Uterus (tissue), 4 donors: ENCODE data around the gene TAS2R39. TPM values are rescaled to one million over a fixed set of nuclear protein-coding genes. Genes with fewer than 3 reads are reported as not detected.

Experiments
- DNase-seq, 2 donors: peaks; one replicate each; pipeline ENCODE4 v3.0.0-alpha.2; 2019 to 2020
- H3K27ac ChIP-seq, 2 donors: fragments of 200-600 bp; sonication (generic); 1 replicate in 1 of 2; 2 replicates in 1 of 2; pipeline ENCODE4 v1.5.1; 2016 to 2018
- H3K27me3 ChIP-seq, 2 donors: fragments of 200-600 bp; sonication (generic); one replicate each; pipeline ENCODE4 v1.5.1; 2018 to 2019; ENCODE audit warnings: control low read depth in 1 of 2
- H3K36me3 ChIP-seq, 2 donors: fragments of 200-600 bp; sonication (generic); one replicate each; pipeline ENCODE4 v1.5.1; 2019; ENCODE audit warnings: control low read depth in 1 of 2
- H3K4me1 ChIP-seq, 2 donors: fragments of 200-600 bp; sonication (generic); one replicate each; pipeline ENCODE4 v1.5.1; 2018 to 2019; ENCODE audit warnings: control low read depth in 1 of 2
- H3K4me3 ChIP-seq, 2 donors: fragments of 200-600 bp; sonication (generic); 1 replicate in 1 of 2; 2 replicates in 1 of 2; pipeline ENCODE4 v1.5.1; 2018 to 2019; ENCODE audit warnings: mild to moderate bottlenecking in 1 of 2
- H3K9me3 ChIP-seq, 2 donors: fragments of 200-600 bp; sonication (generic); one replicate each; pipeline ENCODE4 v1.5.1; 2019; ENCODE audit warnings: control low read depth in 1 of 2
- POLR2A ChIP-seq, 2 donors: fragments of 450-650 bp; IDR thresholded peaks; one replicate each; pipeline ENCODE4 v1.6.1; 2016; ENCODE audit warnings: antibody characterized with exemption in 2 of 2, mild to moderate bottlenecking in 1 of 2, moderate library complexity in 1 of 2
- intact Hi-C: fragments of 100-400 bp; cut with DNase I; formaldehyde crosslinking; loops from one replicate; pipeline ENCODE4 v1.15.1; 2023; ENCODE audit warnings: low total_unique reads
- total RNA-seq, 4 donors: library from RNA; depleted of rRNA in 3 of 4; stranded (reverse); fragments of >200 nt in 3 of 4; gene quantifications; one replicate each; pipeline versions ENCODE4 v1.1.0 to v1.2.4, GENCODE V29; 2014 to 2023
- TF ChIP-seq, protein P1 (sequence below), 4 experiments: fragments of 200-600 bp in 2 of 4; fragments of 450-650 bp in 2 of 4; sonication (generic) in 2 of 4; IDR thresholded peaks; one replicate each; pipeline ENCODE4 v1.5.1; 2016 to 2019; ENCODE audit warnings: antibody characterized with exemption in 4 of 4, mild to moderate bottlenecking in 2 of 4, moderate library complexity in 1 of 4
- donor health status: DM: yes; HTN: yes; CAD: no.

The TAS2R39 gene
- total RNA-seq, 4 donors from 2014 or later = not detected

DNA sequence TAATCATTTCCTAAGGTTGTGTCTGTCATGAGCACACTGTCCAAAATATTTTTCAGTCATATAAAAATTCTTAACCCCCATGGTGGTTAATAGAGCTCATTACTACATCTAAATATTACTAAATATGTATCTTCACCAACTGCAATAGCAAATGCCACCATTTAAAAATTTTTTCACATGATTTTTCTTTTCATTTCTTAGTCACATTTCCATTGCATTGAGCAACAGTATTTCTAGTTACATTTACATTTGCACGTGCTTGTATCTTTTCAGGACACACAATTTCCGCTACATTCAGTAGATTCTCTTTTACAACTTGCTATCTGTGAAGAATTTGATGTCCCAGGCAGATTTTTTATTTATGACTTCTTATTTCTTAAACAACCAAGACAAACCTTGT, 33.5 kb downstream of the TAS2R39 start:
- TF ChIP-seq POLR2A (IDR thresholded peaks at IDR 0.05) = no peak
- TF ChIP-seq, protein P1, sequence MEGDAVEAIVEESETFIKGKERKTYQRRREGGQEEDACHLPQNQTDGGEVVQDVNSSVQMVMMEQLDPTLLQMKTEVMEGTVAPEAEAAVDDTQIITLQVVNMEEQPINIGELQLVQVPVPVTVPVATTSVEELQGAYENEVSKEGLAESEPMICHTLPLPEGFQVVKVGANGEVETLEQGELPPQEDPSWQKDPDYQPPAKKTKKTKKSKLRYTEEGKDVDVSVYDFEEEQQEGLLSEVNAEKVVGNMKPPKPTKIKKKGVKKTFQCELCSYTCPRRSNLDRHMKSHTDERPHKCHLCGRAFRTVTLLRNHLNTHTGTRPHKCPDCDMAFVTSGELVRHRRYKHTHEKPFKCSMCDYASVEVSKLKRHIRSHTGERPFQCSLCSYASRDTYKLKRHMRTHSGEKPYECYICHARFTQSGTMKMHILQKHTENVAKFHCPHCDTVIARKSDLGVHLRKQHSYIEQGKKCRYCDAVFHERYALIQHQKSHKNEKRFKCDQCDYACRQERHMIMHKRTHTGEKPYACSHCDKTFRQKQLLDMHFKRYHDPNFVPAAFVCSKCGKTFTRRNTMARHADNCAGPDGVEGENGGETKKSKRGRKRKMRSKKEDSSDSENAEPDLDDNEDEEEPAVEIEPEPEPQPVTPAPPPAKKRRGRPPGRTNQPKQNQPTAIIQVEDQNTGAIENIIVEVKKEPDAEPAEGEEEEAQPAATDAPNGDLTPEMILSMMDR (IDR thresholded peaks at IDR 0.05) = no peak
- Histone ChIP-seq H3K27ac (no peak overlapping the region), H3K27me3 (no peaks in the 10 kb centered on the region), H3K36me3 (no peaks in the 10 kb centered on the region), H3K4me3 (no peak overlapping the region), H3K4me1 (no peaks in the 10 kb centered on the region), H3K9me3 (no peaks in the 10 kb centered on the region)
- intact Hi-C loops = loop anchor here (10.0 kb wide), 1 partner anchor 212 kb away; no protein-coding TSS in a partner anchor
- DNase-seq = no peak

DNA sequence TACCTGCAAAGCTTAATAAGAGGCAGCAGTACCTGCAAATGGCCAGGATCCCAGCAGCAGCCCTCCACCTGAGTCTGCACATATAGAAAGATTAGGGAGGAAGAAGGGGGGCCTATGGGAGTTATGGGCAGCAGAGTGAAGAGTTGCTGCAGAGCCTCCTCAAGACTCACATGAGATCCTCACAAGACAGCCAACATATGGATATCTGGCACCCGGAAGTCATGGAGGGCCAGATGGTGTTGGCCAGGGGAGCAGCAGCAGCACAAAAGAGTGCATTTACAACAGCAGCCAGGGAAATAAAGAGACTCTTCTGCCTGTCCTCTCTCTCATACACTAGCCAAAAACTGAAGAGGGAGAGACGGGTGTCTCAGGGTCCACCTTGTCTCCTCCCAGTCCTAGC, 34.6 kb downstream of the TAS2R39 start:
- DNase-seq = no peak
- Histone ChIP-seq H3K4me3 (no peak overlapping the region), H3K9me3 (no peaks in the 10 kb centered on the region), H3K36me3 (no peaks in the 10 kb centered on the region), H3K4me1 (no peaks in the 10 kb centered on the region), H3K27me3 (no peaks in the 10 kb centered on the region), H3K27ac (no peak overlapping the region)
- TF ChIP-seq, protein P1 (IDR thresholded peaks at IDR 0.05) = no peak
- TF ChIP-seq POLR2A (IDR thresholded peaks at IDR 0.05) = no peak
- intact Hi-C loops = loop anchor here (10.0 kb wide), 1 partner anchor 213 kb away; no protein-coding TSS in a partner anchor

DNA sequence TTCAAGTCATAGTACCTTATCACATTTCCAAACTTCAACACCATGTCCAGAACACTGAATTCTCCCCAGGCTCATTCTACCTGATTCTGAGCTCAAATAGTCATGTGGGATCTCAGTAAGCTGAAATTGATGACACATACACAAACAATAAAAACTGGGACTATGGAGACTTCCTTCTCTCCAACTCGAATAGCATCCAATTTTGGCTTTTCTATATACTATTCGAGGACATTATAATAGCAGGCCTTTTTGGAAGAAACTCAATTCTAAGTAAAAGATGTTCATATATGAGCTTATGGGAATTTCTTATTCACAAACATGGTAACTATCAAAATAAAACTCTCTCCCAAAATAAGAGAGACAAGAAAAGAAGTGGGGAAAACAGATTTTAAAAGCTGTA, 38.1 kb downstream of the TAS2R39 start:
- no peak for DNase-seq
- TF ChIP-seq, protein P1 (IDR thresholded peaks at IDR 0.05) = no peak
- no peak for TF ChIP-seq POLR2A (IDR thresholded peaks at IDR 0.05)
- H3K4me1 ChIP-seq = no peaks in the 10 kb centered on the region
- no peak overlapping the region for H3K27ac ChIP-seq
- intact Hi-C loops = no loop called here
- no peak overlapping the region for H3K4me3 ChIP-seq
- no peaks in the 10 kb centered on the region for H3K36me3 ChIP-seq
- H3K9me3 ChIP-seq = no peaks in the 10 kb centered on the region
- no peaks in the 10 kb centered on the region for H3K27me3 ChIP-seq

DNA sequence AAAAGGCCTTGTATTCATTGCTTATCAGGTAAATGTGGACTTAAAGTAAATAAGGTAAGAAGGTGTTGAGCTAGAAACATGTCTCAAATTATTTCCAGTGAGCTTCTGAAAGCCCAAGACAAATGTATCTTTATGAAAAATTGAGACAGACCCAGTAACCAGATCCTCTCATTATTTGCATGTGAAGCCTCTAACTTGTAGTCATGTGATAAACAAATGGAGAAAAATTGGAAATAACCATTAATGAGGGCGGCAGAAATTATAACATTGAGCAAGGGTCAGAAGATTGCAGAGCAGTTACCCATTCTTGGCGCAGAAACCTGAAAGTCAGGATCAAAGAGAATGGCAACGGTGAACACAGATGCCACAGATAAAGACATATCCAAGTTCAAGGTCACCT, 38.5 kb downstream of the TAS2R39 start, which contains the start of gene TAS2R40:
Gene TAS2R40 (plus strand): TSS at position 301 of the 400 bp plus-strand sequence. CDS start 42 bp downstream, at position 343.
- H3K27me3 ChIP-seq = no peaks in the 10 kb centered on the region
- no peaks in the 10 kb centered on the region for H3K4me1 ChIP-seq
- no peaks in the 10 kb centered on the region for H3K36me3 ChIP-seq
- H3K9me3 ChIP-seq = no peaks in the 10 kb centered on the region
- intact Hi-C loops = no loop called here
- no peak within 1 kb of the TSS for H3K4me3 ChIP-seq
- no peak within 1 kb of the TSS for H3K27ac ChIP-seq
- DNase-seq = no peak
- TF ChIP-seq POLR2A (IDR thresholded peaks at IDR 0.05) = no peak
- TF ChIP-seq, protein P1 (IDR thresholded peaks at IDR 0.05) = no peak

DNA sequence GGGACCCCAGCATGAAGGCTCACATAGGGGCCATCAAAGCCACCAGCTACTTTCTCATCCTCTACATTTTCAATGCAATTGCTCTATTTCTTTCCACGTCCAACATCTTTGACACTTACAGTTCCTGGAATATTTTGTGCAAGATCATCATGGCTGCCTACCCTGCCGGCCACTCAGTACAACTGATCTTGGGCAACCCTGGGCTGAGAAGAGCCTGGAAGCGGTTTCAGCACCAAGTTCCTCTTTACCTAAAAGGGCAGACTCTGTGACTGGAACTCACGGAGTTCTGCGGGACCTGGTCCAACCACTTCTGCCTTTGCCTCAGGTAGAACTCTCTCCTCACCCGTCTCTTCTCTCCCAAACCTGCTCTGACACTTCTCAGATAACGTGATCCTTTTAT, 39.6 kb downstream of the TAS2R39 start:
- H3K4me3 ChIP-seq = no peak overlapping the region
- H3K9me3 ChIP-seq = no peaks in the 10 kb centered on the region
- no peaks in the 10 kb centered on the region for H3K27me3 ChIP-seq
- intact Hi-C loops = no loop called here
- H3K36me3 ChIP-seq = no peaks in the 10 kb centered on the region
- TF ChIP-seq, protein P1 (IDR thresholded peaks at IDR 0.05) = no peak
- no peak for TF ChIP-seq POLR2A (IDR thresholded peaks at IDR 0.05)
- no peak overlapping the region for H3K27ac ChIP-seq
- H3K4me1 ChIP-seq = no peaks in the 10 kb centered on the region
- DNase-seq = no peak
